ENCODE measurements around the gene SPDYE17.
"Not testable (repeated sequence)": the region's sequence is repeated elsewhere in the genome, so short reads cannot be mapped to it uniquely, and the experiment has no call there.

GRCh38 chr7:76983937-76984783 is 48.0 kb downstream of the SPDYE17 start:
- not testable (repeated sequence) for TF ChIP-seq CTCF (IDR thresholded peaks at IDR 0.05; ENCODE audit: low read depth, low read length, missing input control); SP1 (IDR thresholded peaks at IDR 0.05); TAF1 (conservative IDR thresholded peaks at IDR 0.05); JUND (IDR thresholded peaks at IDR 0.05); NR2F2 (IDR thresholded peaks at IDR 0.05); EGR1 (IDR thresholded peaks at IDR 0.05; ENCODE audit: low read depth in 2 of 2); GABPA (IDR thresholded peaks at IDR 0.05 in 1 of 2, conservative IDR thresholded peaks at IDR 0.05 in 1 of 2)
- TF ChIP-seq, protein P1, sequence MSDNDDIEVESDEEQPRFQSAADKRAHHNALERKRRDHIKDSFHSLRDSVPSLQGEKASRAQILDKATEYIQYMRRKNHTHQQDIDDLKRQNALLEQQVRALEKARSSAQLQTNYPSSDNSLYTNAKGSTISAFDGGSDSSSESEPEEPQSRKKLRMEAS (IDR thresholded peaks at IDR 0.05), result not testable (repeated sequence)

Data from liver (tissue), 3 donors.